HG03432 (cell line): ENCODE measurements around the gene RAD51C.
"Not testable (repeated sequence)": the region's sequence is repeated elsewhere in the genome, so short reads cannot be mapped to it uniquely, and the experiment has no call there.

Source experiments
- ATAC-seq: cut with Tn5 transposase; IDR thresholded peaks from one replicate; pipeline ENCODE4 v1.9.1; 2021; ENCODE audit warnings: mild to moderate bottlenecking, moderate library complexity; ENCODE audit not compliant: unreplicated experiment

The RAD51C gene

GRCh38 chr17:58692239-58693055 lies at the start of gene RAD51C:
RAD51C (plus strand) TSS chr17:58692602; CDS start chr17:58692644, 42 bp downstream.
- ATAC-seq, result peak; percentile 99

GRCh38 chr17:58643147-58643546 lies 49.3 kb upstream of the RAD51C start:
- ATAC-seq, result no peak

GRCh38 chr17:58648236-58648635 lies 44.2 kb upstream of the RAD51C start:
- ATAC-seq, result no peak

- not testable (repeated sequence) for ATAC-seq
Observed at GRCh38 chr17:58657962-58658803, 34.2 kb upstream of the RAD51C start.

GRCh38 chr17:58658804-58659713 lies 33.3 kb upstream of the RAD51C start:
- ATAC-seq, result peak; percentile 76

GRCh38 chr17:58659714-58660084 lies 32.7 kb upstream of the RAD51C start:
- ATAC-seq, result not testable (repeated sequence)

- no peak for ATAC-seq
Observed at GRCh38 chr17:58660621-58661020, 31.8 kb upstream of the RAD51C start.

GRCh38 chr17:58661499-58661898 lies 30.9 kb upstream of the RAD51C start:
- no peak for ATAC-seq

- no peak for ATAC-seq
Observed at GRCh38 chr17:58664302-58664701, 28.1 kb upstream of the RAD51C start.

GRCh38 chr17:58665946-58666857 lies 26.2 kb upstream of the RAD51C start:
- no peak for ATAC-seq

GRCh38 chr17:58666858-58667267 lies 25.5 kb upstream of the RAD51C start:
- ATAC-seq, result no peak

- ATAC-seq, result no peak
Observed at GRCh38 chr17:58667934-58668597, 24.3 kb upstream of the RAD51C start.

- no peak for ATAC-seq
Observed at GRCh38 chr17:58668598-58668935, 23.8 kb upstream of the RAD51C start.

- no peak for ATAC-seq
Observed at GRCh38 chr17:58669853-58670252, 22.5 kb upstream of the RAD51C start.

GRCh38 chr17:58671969-58672368 lies 20.4 kb upstream of the RAD51C start:
- ATAC-seq, result no peak

- no peak for ATAC-seq
Observed at GRCh38 chr17:58677194-58677880, 15.1 kb upstream of the RAD51C start.

GRCh38 chr17:58678287-58678686 lies 14.1 kb upstream of the RAD51C start:
- not testable (repeated sequence) for ATAC-seq

GRCh38 chr17:58679263-58680037 lies 13.0 kb upstream of the RAD51C start:
- ATAC-seq, result no peak
